ENCODE measurements around the gene ZDHHC1.

Gene ZDHHC1

DNA sequence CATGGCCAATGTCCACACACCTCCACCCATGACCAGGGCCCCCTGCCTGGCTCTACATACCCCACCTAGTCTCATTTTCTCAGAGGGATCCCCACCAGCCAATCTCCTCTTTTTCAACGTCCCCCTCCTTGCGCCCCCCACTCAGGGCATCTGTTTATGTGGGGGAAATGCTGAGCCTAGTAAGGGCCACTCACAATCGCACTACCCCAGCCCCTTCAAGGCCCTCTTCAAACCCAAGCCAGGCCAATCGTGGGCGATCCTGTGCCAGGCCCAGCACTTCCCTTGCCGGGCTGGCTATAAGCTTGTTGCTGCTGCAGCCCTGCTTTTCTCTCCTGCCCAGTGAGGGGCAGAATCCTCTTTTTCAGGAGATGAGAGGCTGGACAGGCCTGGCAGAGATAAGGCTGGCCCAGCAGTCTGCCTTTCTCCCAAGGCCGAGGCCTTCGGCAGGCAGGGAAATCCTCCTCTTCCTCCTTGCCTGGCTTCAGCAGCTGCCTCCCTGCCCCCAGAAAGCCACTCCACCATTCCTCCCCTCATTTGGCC, 30.8 kb upstream of the ZDHHC1 start:
- DNase-seq: no peak

DNA sequence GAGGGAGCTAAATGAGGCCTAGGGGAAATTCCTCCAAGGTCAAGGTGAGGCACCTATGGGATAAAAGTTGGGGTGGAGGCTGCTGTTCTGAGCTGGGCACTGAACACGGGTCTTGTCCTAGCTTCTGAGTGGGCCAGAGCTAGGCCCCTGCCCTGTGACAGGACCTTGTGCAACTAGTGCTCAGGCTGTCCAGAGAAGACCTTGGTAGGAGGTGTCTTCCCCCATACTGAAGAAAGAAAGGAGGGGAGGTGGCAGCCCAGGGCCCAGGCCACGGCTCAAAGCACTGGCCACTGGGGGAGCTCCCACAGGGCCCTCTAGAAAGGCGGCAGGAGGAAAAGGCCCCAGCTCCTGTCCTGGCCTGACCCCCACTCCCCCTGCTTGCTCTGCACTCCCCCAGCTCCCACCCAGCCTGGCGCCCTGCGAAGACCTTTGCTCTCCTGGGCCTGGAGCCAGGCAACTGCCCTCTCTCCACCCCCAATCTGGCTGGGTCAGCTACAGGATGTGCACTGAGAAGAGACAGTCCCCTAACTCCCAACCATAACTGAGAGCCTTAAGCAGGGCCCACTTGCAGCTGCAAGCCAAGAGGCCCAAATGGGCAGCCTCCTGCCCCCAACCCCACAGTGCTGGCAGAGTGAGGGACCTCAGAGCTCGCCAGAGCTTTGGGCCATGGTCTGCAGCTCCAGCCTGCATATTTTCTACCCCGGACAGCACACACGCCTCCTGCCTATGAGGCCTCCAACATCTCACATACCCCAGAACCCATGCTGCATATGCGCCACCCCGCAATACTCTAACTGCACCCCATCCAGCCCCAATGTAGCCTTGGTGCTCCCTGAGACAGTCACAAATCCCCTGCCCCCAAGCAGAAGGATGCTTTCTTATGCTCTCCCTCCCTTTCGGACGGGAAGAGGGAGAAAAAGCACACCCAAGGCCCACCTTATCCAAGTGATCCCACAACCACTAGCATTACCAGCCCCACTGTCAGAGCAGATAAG, 29.9 kb upstream of the ZDHHC1 start:
- DNase-seq: no peak

DNA sequence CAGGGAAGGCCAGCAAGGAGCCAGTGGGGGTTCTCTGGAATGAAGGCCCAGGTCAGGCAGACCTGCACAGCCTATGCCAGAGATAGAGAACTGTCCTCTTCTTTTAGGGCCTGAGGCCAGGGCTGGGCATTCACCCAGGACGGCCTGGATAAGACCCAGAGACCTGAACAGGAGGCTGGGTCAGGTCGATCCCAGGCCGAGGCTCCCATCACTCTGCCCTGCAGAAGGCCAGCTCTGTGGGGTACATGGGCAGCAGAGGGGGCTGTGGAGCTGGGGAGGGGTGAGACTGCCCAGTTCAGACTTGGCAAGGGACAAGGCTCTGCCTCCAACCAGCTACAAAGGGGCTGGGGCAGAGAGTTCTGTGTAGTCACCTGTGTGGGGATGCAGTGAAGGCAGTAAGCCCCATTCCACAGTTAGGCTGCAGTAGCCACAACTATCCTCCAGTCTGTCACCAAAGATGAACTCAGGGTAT, 29.2 kb upstream of the ZDHHC1 start:
- no peak for DNase-seq

DNA sequence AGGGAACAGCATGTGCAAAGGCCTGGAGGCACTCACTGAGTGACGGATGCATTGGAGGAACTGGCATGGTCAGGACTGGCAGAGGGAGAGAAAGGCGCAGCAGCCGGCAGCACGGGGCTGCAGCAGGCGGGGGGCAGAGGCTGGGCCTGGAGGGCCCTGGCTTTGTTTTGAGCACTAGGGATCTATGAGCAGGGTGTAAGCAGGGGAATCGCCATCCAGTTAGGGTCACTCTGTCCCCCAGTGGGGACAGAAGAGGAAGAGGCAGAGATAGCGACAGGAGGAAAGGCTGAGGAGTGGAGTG, 28.8 kb upstream of the ZDHHC1 start:
- DNase-seq: no peak

DNA sequence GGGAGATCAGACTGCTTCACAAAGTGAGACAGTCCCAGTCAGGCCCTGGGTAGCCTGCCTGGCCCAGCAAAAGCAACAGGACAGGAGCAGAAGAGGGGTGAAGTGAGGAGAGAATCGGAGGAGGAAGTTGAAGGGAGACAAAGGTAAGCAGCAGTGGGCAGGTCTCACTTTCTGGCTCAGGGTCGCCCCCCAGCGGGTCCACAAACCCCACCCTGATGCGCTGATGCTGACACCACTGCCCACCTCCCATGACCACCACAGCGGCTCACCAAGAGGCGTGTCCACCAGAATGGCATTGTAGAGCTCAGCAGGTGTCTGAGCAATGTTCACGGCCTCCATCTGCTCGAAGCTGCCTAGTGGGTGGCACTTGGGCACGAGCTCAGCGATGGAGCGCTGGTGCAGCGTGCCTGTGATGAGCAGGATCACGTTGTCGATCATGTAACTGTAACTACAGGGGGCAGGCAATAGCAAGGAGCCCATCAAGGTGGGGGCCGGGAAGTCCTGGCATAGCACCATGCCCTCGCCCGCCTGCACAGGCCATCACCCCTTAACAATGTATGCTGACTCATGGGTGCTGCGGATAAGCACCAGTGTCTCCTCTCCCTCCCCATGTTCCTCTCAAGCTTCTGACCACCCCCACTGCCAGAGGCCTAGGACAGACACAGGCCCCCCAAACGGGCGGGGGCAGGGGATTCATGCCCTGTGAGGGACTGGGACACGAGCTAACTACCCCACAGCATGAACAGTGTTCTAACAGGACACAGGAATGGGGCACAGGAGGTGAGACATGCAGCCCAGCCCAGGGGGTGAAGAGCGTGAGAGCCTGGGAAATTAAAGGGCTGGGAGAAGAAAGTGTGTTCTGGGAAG, 28.2 kb upstream of the ZDHHC1 start:
- no peak for DNase-seq

DNA sequence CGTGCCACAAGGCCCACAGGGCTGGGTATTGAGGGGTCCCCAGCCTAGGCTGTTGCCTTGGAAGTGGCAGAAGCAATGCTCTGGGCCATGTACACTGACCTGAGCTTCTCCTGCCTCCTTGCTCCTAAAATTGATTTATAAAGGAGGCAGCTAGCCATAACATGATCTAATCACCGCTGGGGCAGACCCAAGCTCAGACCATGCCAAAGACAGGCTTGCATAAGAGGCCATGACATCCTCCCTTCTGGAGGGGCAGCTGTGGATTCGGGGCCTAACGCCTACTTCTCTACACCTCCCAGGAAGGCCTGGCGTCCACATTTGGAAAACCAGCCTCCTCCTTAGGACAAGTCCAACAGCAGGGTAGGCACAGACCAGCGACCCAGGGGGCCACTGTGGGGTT, 27.0 kb upstream of the ZDHHC1 start:
- no peak for DNase-seq

DNA sequence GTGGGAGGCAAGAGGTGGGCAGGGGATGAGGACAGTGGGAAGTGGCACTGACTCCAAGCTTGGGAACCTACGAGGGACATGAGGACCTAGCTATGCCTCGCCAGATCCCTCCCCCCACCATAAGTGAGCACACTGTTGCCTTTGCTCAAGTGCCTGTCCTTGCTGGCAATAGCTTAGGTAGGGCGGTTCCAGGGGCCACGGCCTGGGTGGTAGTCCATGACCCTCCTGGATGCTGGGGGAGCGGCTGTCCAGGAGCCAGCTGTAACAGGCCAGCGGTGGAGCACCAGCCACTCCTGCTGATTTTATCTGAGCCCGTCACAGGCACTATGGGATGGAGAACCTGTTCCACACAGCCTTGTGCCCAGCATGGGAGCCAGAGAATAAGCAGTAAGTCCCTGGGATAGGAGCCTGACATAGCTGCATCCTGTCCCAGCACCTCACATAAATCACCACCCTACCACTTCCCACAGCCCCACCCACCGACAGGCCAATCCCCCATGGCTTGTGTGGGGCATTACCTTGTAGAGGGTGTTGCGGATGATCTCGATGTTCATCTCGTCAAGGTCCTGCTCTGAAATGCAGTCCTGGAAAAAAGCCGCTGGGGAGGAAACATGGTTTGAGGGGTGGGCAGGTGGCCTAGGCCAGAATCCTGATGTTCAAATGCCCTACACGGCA, 26.4 kb upstream of the ZDHHC1 start:
- DNase-seq: no peak

DNA sequence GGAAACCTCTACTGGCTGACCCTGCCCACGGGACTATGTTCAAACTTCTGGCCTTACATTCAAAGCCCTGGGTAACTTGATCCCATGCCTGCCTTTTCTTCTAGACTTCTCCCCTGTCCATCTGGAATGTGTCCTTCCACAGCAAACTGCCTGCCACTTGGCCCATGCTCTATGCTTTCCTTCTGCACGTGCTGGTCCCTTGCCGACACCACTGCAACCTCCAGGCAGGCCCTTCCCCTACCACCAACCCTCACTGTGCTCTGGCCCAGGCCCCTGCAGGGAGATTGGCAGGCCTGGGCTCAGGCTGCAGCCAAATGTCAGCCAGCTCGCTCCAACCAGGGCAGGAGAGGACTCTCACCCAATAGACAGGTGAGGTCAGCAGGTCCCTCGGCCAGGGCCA, 25.6 kb upstream of the ZDHHC1 start:
- DNase-seq: no peak

DNA sequence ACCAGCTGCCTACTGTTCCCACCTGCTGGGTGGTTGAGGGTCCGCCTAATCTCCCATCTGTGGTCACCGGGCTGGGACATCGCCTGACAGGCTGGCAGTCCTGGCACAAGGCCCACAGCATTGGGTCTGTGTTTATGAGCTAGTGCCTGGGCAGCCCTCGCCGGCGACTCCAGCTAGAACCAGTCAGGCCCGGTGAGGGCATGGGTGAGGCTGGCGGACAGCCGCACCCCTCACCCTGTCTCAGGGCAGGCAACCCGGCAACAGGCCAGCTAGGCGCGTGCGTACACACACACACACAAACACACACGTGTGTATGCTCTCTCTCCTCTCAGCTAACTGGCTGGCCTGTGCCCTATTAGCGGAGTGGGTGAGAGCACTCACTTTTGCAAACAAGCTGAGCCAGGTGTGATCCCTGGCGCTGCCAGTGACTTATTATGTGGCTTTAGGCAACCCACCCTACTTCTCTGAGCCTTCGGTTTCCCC, 25.0 kb upstream of the ZDHHC1 start:
- no peak for DNase-seq

DNA sequence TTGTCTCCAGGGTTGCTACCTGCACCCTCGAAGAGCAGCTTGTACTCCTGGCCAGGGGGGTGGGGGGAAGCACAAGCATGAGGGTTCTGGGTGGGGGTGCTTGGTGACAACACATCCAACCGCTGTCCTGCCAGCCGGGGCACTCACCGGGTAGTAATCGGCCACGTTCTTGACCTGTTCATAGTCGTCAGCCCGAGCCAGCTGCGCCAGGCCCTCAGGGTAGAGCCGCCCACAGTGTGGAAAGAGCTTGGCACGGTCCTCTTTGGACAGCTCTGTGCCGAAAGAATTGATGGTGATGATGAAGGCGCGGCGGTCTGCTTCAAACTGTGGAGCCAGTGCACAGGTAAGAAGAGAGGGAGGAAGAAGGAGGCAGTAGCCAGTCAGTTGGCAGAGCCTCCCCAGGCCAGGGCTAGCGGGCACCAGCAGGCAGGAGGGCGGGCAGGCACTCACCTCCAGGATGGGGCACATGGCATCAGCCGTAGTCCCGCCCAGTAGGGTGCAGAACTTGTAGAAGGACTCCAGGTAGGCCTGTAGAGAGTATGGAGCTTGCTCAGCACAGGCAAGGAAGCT, 22.6 kb upstream of the ZDHHC1 start:
- DNase-seq: no peak

DNA sequence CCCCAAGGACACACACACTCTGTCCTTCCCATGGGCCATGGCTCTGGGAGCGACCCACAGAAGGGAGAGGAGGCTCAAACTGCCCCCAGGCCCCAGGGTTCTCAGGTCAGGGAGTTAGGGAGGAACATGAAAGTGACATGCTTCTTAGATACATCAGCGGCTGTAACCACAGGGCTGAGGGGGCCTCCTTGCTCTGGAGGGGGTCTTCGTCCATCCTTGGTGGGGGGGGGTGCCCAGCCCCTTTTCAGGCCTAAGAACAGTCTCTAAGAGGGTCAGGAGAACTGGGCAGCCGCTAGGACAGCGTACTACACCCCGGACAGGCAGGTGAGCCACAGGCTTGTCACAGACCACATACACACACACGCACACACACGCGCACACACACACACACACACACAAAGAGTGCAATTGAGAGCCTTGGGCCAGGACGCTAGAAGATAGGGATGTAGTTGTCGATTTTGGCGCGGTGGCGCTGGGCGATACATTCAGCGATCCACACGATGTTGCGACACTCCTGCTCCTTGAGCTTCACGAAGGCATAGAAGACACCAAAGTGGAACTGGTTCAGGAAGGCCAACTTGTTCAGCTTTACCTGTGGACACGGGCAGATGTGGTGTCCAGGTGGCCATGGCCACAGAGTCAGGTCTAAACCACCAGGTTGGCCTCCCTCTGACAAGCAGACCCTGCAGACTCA, 22.0 kb upstream of the ZDHHC1 start:
- no peak for DNase-seq

DNA sequence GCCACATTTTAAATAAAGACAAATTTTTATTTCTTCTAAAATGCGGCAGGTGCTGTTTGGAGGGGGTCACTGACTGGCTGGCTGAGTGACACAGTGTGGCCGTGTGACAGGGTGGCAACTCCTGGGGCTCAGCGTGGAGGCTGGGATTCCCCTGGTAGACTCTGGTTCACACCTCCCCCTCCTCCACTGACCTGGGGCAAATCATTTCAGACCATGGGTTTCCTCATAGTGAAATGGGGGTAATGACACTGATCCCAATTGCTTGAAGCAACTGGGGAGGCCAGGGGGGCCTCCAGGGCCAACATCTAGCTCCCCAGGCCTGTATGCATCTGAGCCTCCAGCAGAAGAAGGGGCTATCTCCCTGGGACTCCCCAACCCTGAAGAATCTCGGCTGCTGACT, 21.2 kb upstream of the ZDHHC1 start:
- DNase-seq: no peak

DNA sequence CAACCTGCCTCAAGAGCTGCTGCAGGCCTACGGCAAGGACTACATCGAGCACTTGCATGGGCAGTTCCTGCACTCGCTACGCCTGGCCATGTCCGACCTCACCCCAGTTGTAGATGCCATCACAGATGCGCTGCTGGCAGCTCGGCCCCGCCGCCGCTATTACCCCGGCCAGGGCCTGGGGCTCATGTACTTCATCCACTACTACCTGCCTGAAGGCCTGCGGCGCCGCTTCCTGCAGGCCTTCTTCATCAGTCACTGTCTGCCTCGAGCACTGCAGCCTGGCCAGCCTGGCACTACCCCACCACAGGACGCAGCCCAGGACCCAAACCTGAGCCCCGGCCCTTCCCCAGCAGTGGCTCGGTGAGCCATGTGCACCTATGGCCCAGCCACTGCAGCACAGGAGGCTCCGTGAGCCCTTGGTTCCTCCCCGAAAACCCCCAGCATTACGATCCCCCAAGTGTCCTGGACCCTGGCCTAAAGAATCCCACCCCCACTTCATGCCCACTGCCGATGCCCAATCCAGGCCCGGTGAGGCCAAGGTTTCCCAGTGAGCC, 20.4 kb upstream of the ZDHHC1 start:
- DNase-seq: no peak

DNA sequence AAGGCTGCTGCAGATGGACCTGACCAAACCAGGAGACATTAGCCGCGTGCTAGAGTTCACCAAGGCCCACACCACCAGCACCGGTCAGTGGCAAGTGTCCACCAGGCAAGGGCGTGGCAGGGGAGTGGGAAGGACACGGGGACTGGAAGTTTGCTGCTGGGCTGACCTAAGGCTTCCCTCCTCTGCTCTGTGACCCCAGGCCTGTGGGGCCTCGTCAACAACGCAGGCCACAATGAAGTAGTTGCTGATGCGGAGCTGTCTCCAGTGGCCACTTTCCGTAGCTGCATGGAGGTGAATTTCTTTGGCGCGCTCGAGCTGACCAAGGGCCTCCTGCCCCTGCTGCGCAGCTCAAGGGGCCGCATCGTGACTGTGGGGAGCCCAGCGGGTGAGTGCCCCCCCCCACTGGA, 19.5 kb upstream of the ZDHHC1 start:
- DNase-seq: no peak

DNA sequence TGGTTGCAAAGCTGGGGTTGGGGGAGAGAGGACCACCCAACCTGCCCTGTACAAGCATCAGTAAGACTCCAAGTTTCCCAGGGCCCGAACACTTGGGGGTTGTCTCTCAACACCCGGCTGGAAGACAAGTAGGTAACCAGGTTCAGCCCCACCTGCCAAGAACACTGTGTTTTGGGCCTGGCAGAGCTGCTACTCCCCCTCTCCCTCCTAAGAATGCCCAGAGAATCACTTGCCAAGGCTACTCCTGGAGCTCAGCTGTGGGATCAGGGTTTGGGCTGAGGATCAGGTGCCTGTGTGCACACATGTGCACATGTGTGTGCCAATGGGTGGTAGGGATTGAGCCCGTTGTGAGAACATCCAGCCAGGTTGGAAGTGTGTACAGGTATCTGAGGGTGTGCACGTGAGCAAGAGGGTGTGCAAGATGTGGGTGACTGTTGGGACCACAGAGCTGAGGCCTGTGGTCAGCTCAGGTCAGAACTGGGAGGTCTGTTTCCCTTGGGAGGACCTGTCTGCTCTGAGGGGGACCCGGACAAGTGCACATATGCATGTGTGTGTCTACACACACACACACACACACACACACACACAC, 16.9 kb upstream of the ZDHHC1 start:
- no peak for DNase-seq

DNA sequence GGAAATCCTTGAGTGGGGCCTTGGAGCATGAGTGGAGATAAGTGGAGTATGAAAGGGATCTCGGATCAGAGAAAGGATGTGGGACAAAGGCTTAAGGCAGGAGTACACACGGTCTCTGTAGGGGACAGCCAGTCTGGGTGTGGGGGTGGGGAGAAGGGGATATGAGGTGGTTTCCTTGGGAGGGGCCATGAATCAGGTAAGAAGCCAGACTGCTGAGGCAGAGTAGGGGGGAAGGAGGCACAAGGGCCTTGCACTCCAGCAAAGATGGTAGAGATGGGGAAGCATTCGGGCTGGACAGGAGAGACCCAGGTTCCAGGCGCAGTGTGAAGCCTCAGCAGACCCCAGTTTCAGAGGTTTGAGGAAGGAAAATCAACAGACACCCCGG, 16.2 kb upstream of the ZDHHC1 start:
- DNase-seq: no peak

DNA sequence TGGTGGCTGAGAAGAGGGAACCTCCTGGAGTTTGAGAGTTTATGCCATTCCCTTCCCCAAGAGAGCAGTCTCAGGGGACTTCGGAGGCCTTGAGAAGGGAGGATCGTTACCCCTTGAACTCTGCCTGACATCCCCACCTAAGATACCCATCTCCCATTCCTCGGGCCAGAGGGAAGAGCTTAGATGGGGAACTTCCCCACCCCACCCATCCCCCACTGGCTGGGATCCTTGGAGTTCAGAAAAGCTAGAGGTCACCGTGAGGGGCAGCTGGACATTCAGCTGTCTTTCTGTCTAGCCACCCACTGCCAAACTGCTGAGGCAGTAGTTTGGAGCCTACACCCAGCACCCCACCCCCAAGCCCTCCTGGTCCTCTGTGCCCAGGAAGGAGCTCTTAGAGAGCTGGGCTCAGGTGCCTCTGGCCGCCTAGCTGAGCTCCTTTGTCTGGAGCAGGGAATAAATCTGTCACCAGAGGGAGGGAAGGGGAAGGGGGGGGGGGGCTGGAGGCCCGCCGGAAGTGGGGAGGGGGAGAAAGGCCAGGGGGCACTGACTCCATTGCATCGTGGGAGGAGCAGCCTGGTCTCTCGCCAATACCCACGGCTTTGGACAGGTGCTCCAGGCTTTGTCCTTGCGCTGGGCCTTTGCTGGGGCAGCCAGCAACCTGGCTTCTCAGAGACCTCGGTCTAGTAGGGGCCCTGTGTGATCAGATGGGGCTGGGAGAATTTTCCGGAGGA, 15.7 kb upstream of the ZDHHC1 start:
- DNase-seq: no peak

DNA sequence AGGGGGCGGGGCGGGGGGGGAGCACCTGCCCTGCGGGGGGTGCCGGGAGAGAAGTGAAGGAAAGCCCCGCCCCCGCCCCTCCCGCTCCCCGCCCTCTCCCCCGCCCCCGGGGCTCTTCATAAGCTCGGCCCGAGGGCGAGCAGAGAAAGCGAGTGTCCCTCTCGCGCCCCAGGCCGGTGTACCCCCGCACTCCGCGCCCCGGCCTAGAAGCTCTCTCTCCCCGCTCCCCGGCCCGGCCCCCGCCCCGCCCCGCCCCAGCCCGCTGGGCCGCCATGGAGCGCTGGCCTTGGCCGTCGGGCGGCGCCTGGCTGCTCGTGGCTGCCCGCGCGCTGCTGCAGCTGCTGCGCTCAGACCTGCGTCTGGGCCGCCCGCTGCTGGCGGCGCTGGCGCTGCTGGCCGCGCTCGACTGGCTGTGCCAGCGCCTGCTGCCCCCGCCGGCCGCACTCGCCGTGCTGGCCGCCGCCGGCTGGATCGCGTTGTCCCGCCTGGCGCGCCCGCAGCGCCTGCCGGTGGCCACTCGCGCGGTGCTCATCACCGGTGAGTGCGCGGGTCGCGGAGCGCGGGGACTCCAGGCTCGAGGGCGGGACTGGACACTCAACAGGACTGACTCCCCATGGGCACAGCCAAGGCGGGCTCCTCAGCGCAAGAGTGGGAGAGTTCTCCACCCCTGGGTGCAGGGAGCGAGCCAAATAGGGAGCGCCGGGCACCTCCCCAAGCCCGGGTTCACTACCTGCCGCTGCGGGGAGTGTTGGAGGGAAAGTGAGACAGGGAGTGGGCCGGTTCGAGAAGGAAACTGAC, 14.9 kb upstream of the ZDHHC1 start, which contains the start of gene HSD11B2:
Gene HSD11B2 (plus strand): TSS at position 145 of the 798 bp plus-strand sequence. CDS start 128 bp downstream, at position 273.
- peak; percentile 85 for DNase-seq

DNA sequence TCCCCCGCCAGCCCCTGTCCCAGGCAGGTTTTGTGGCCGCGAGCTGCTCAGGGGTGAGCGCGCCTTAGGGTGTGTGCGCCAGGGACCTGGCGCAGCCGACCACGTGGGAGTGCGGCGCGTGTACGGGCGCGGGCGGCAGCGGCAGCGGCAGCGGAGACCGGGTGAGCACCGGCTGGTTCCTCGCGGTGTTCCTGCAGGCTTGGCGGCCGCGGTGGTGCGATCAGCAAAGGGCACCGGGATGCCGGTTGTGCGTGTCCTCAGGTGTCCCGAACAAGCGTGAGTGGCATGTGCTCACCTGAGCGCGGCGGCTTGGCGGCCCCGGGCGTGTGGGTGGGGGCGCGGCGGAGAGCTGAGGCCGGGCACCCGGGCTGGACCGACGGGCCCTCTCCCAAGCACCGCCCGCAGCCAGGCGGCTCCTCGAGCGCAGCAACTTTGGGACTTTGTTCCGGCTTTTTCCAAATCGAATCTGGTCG, 14.3 kb upstream of the ZDHHC1 start:
- DNase-seq: no peak
